GM23248 (cell line): ENCODE measurements around the gene MTCL3.

Source experiments
- DNase-seq: peaks from one replicate; pipeline ENCODE4 v3.0.0-alpha.2; 2015
- H2AFZ ChIP-seq: fragments of 200-600 bp; sonication (generic); 2 replicates; pipeline ENCODE4 v1.6.1; 2016; ENCODE audit warnings: antibody characterized with exemption
- H3F3A ChIP-seq: fragments of 200-600 bp; sonication (generic); 2 replicates; pipeline ENCODE4 v1.6.1; 2016; ENCODE audit warnings: mild to moderate bottlenecking, antibody characterized with exemption, mixed run types; ENCODE audit not compliant: insufficient read depth
- H3K27ac ChIP-seq: fragments of 200-600 bp; sonication (generic); 2 replicates; pipeline ENCODE4 v1.5.1; 2016; ENCODE audit warnings: mild to moderate bottlenecking
- H3K27me3 ChIP-seq: fragments of 200-600 bp; sonication (generic); replicated peaks from 2 replicates; pipeline ENCODE4 v1.6.1; 2016; ENCODE audit warnings: mild to moderate bottlenecking; ENCODE audit not compliant: insufficient read depth
- H3K36me3 ChIP-seq: fragments of 200-600 bp; sonication (generic); 2 replicates; pipeline ENCODE4 v1.6.1; 2016; ENCODE audit warnings: low read depth, mild to moderate bottlenecking
- H3K4me1 ChIP-seq: fragments of 200-600 bp; sonication (generic); 2 replicates; pipeline ENCODE4 v1.6.1; 2016; ENCODE audit warnings: mild to moderate bottlenecking; ENCODE audit not compliant: insufficient read depth
- H3K4me2 ChIP-seq: fragments of 200-600 bp; sonication (generic); one replicate; pipeline ENCODE4 v1.6.1; 2016; ENCODE audit warnings: mild to moderate bottlenecking; ENCODE audit not compliant: unreplicated experiment
- H3K4me3 ChIP-seq: fragments of 200-600 bp; sonication (generic); 2 replicates; pipeline ENCODE4 v1.5.1; 2016; ENCODE audit warnings: mild to moderate bottlenecking
- H3K79me2 ChIP-seq: fragments of 200-600 bp; sonication (generic); 2 replicates; pipeline ENCODE4 v1.6.1; 2016; ENCODE audit warnings: mild to moderate bottlenecking; ENCODE audit not compliant: insufficient read depth
- H3K9ac ChIP-seq: fragments of 200-600 bp; sonication (generic); 2 replicates; pipeline ENCODE4 v1.6.1; 2016; ENCODE audit warnings: mild to moderate bottlenecking
- H3K9me2 ChIP-seq: fragments of 200-600 bp; sonication (generic); 2 replicates; pipeline ENCODE4 v1.6.1; 2016; ENCODE audit warnings: mixed run types, mild to moderate bottlenecking, moderate library complexity; ENCODE audit not compliant: insufficient read depth
- H3K9me3 ChIP-seq: fragments of 200-600 bp; sonication (generic); one replicate; pipeline ENCODE4 v1.6.1; 2017; ENCODE audit warnings: low read depth
- H4K20me1 ChIP-seq: fragments of 200-600 bp; sonication (generic); 2 replicates; pipeline ENCODE4 v1.6.0; 2016; ENCODE audit not compliant: insufficient read depth
- EZH2 ChIP-seq: fragments of 200-600 bp; sonication (generic); IDR thresholded peaks from 2 replicates; pipeline ENCODE4 v1.6.1; 2018; ENCODE audit warnings: antibody characterized with exemption, mild to moderate bottlenecking; ENCODE audit not compliant: insufficient read depth, poor library complexity, severe bottlenecking
- EZH2phosphoT487 ChIP-seq: fragments of 200-600 bp; sonication (generic); IDR thresholded peaks from 2 replicates; pipeline ENCODE4 v1.6.1; 2018; ENCODE audit warnings: antibody characterized with exemption, moderate library complexity, mild to moderate bottlenecking, low read depth; ENCODE audit not compliant: insufficient read depth
- WGBS, 2 experiments: methylation state at CpG; one replicate each; pipeline ENCODE4 v1.1.6; 2015 to 2017; ENCODE audit warnings: low lambda C conversion rate in 2 of 2, low coverage in 1 of 2; ENCODE audit errors: missing lambda C conversion rate in 2 of 2; 5-methylcytosine and 5-hydroxymethylcytosine counted together
- in situ Hi-C: fragments of 300-500 bp; cut with MboI; formaldehyde crosslinking; loops from 2 replicates; pipeline ENCODE4 v1.15.0; 2020

MTCL3 gene

GRCh38 chr6:127518191-127518709 is 885 bp downstream of the MTCL3 start:
- peak overlapping the region; percentile 80 for H3K4me2 ChIP-seq

DNA sequence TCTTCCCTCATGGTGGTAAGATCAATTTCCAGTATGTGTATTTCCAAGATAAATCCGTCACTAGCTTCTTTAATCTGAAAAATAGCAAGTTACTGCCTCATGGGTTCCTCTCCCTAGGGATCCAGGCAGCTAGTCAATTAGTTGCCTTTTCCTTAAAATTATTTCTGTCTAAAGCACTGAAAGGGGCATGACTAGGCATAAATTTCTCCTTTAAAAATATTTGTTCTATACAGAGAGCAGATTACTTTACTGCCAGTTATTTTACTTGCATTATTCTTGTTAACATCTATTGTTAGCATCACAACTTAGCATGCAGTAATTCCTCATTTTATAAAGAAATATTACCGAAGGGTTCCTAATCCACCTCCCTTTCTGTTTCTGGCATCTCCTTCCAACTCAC is 1.4 kb downstream of the MTCL3 start:
- DNase-seq, result no peak
- no peak overlapping the region for H3K9ac ChIP-seq

More at GRCh38 chr6:127518191-127518709, 885 bp downstream of the MTCL3 start:
- no peaks in the 10 kb centered on the region for H3F3A ChIP-seq
- no peak for TF ChIP-seq EZH2
- TF ChIP-seq EZH2phosphoT487, result no peak
- H3K4me1 ChIP-seq, result peaks cover 6% of the 10 kb centered on the region; the same call in 1 of the 2 replicates
- H2AFZ ChIP-seq, result peak overlapping the region; percentile 15; the same call in 1 of the 2 replicates
- no peak for DNase-seq
- no peaks in the 10 kb centered on the region for H3K36me3 ChIP-seq
- no peak overlapping the region for H3K27ac ChIP-seq
- no peaks in the 10 kb centered on the region for H3K27me3 ChIP-seq
- H3K9me3 ChIP-seq, result no peaks in the 10 kb centered on the region
- no peaks in the 10 kb centered on the region for H3K79me2 ChIP-seq
- in situ Hi-C loops, result no loop called here
- H3K9ac ChIP-seq, result no peak overlapping the region
- WGBS, 2 experiments, result 35% methylated on average over 10 of the region's 10 CpGs
- peak overlapping the region; percentile 48; the same call in 1 of the 2 replicates for H3K4me3 ChIP-seq
- peaks cover 7% of the 10 kb centered on the region; the same call in 1 of the 2 replicates for H3K9me2 ChIP-seq
- H4K20me1 ChIP-seq, result no peaks in the 10 kb centered on the region

GRCh38 chr6:127516662-127517273 is 2.4 kb downstream of the MTCL3 start:
- in situ Hi-C loops, result no loop called here
- H3K27me3 ChIP-seq, result no peaks in the 10 kb centered on the region
- no peaks in the 10 kb centered on the region for H3K9me2 ChIP-seq
- DNase-seq, result peak; percentile 69
- H3K4me1 ChIP-seq, result peaks cover 6% of the 10 kb centered on the region; the same call in 1 of the 2 replicates
- no peaks in the 10 kb centered on the region for H3K36me3 ChIP-seq
- H3K4me2 ChIP-seq, result peak overlapping the region; percentile 84
- no peaks in the 10 kb centered on the region for H3K79me2 ChIP-seq
- WGBS, 2 experiments, result 15 to 18% methylated on average over 6 of the region's 6 CpGs
- no peak for TF ChIP-seq EZH2
- no peak for TF ChIP-seq EZH2phosphoT487
- H3K9ac ChIP-seq, result no peak overlapping the region
- H3F3A ChIP-seq, result no peaks in the 10 kb centered on the region
- no peaks in the 10 kb centered on the region for H4K20me1 ChIP-seq
- H2AFZ ChIP-seq, result peak overlapping the region; percentile 90
- no peak overlapping the region for H3K27ac ChIP-seq
- peak overlapping the region; percentile 80 for H3K4me3 ChIP-seq
- H3K9me3 ChIP-seq, result no peaks in the 10 kb centered on the region

More for the DNA sequence above, 1.4 kb downstream of the MTCL3 start:
- Histone ChIP-seq H3F3A (no peaks in the 10 kb centered on the region), H3K4me1 (peaks cover 6% of the 10 kb centered on the region; the same call in 1 of the 2 replicates), H3K4me3 (no peak overlapping the region), H3K36me3 (no peaks in the 10 kb centered on the region), H4K20me1 (no peaks in the 10 kb centered on the region), H2AFZ (no peak overlapping the region), H3K27me3 (no peaks in the 10 kb centered on the region), H3K79me2 (no peaks in the 10 kb centered on the region), H3K27ac (no peak overlapping the region), H3K9me3 (no peaks in the 10 kb centered on the region), H3K9me2 (0 out of 2 replicates have a peak, but pooled peaks cover 2% of the 10 kb centered on the region), H3K4me2 (no peak overlapping the region)
- TF ChIP-seq EZH2 (no peak), EZH2phosphoT487 (no peak)
- in situ Hi-C loops, result no loop called here
- 39% methylated on average over 2 of the region's 2 CpGs for WGBS, 2 experiments

GRCh38 chr6:127515794-127516661 is 3.1 kb downstream of the MTCL3 start:
- Histone ChIP-seq H3K79me2 (no peaks in the 10 kb centered on the region), H3K9me3 (no peaks in the 10 kb centered on the region), H3K4me1 (peaks cover 6% of the 10 kb centered on the region; the same call in 1 of the 2 replicates), H2AFZ (peak overlapping the region; percentile 90), H3K4me3 (peak overlapping the region; percentile 80), H3K27me3 (no peaks in the 10 kb centered on the region), H4K20me1 (no peaks in the 10 kb centered on the region), H3K9ac (peak overlapping the region; percentile 50), H3K4me2 (peak overlapping the region; percentile 84), H3K27ac (no peak overlapping the region), H3K9me2 (no peaks in the 10 kb centered on the region), H3K36me3 (no peaks in the 10 kb centered on the region), H3F3A (no peaks in the 10 kb centered on the region)
- WGBS, 2 experiments, result 1 to 2% methylated on average over 54 to 67 of the region's 76 CpGs
- in situ Hi-C loops, result no loop called here
- DNase-seq, result peak; percentile 82
- TF ChIP-seq EZH2phosphoT487 (no peak), EZH2 (no peak)
